Psoas muscle (tissue), 8 donors: Measurements from ENCODE around the gene NTN5. TPM values are rescaled to one million over a fixed set of nuclear protein-coding genes. Genes with fewer than 3 reads are reported as not detected.

Source experiments
- ATAC-seq, 4 donors: fragments of 200-7000 bp; cut with Tn5 transposase; one replicate each; pipeline ENCODE4 v1.9.1; 2020; ENCODE audit warnings: moderate library complexity in 3 of 4, mild to moderate bottlenecking in 2 of 4
- DNase-seq, 2 donors: peaks; one replicate each; pipeline ENCODE4 v3.0.0-alpha.2; 2020
- H3K27ac ChIP-seq: fragments of 200-600 bp; one replicate; pipeline ENCODE4 v1.8.0; 2022
- H3K27me3 ChIP-seq, 3 donors: fragments of 200-600 bp in 1 of 3; one replicate each; pipeline versions ENCODE4 v1.6.1 to v1.8.0; 2013 to 2022; ENCODE audit warnings: low read length in 2 of 3, mild to moderate bottlenecking in 2 of 3, moderate library complexity in 1 of 3; ENCODE audit not compliant: insufficient read depth in 3 of 3
- H3K36me3 ChIP-seq, 2 donors: fragments of 200-600 bp in 1 of 2; one replicate each; pipeline versions ENCODE4 v1.6.1 to v1.8.0; 2013 to 2022; ENCODE audit warnings: low read depth in 1 of 2, mild to moderate bottlenecking in 1 of 2, moderate library complexity in 1 of 2; ENCODE audit not compliant: insufficient read depth in 1 of 2
- H3K4me1 ChIP-seq: fragments of 200-600 bp; one replicate; pipeline ENCODE4 v1.8.0; 2022
- H3K4me3 ChIP-seq: fragments of 200-600 bp; one replicate; pipeline ENCODE4 v1.8.0; 2022; ENCODE audit warnings: mild to moderate bottlenecking
- H3K9me3 ChIP-seq: fragments of 200-600 bp; one replicate; pipeline ENCODE4 v1.8.0; 2022
- WGBS, 3 donors: extraction: QIAGEN DNeasy Blood & Tissue Kit; methylation state at CpG; one replicate each; pipeline versions ENCODE4 v1.1.6 to v1.1.7; 2013; 5-methylcytosine and 5-hydroxymethylcytosine counted together
- intact Hi-C, 2 donors: fragments of 100-400 bp; cut with DNase I; formaldehyde crosslinking; loops; one replicate each; pipeline versions ENCODE4 v1.11.0 to v1.14.2; 2022
- polyA plus RNA-seq, 3 donors: library from polyadenylated mRNA; stranded (reverse); fragments of 200-250 nt; gene quantifications; one replicate each; pipeline ENCODE4 v1.2.3, GENCODE V29; 2013
- total RNA-seq, 4 donors: library from RNA; stranded (reverse); fragmentation: NEBNext Ultra II Directional in 2 of 4; extraction: Animal tissue kit (Norgen Biotek cat#: 25700) in 2 of 4; gene quantifications; one replicate each; pipeline versions ENCODE4 v1.2.1 to v1.2.4, GENCODE V29; 2021 to 2023
- TF ChIP-seq, protein P1 (sequence below): fragments of 200-600 bp; IDR thresholded peaks from one replicate; pipeline ENCODE4 v1.8.0; 2022; ENCODE audit warnings: antibody characterized with exemption
- donor health status: healthy with polysubstance abuse.
- donor health status: DM: no; HTN: no; CAD: no; lungs with moderate emphysema.
- donor health status: Bipolar disorder and iron deficiency.
- donor health status: healthy.
- donor health status: DM: yes; HTN: yes; CAD: no.
- donor health status: DM: no; HTN: no; CAD: no.
- donor health status: DM: no; HTN: no; CAD: no.
- donor health status: DM: yes; HTN: yes; CAD: no.

The NTN5 gene
- total and polyA plus RNA-seq, 7 donors = 0.04 to 0.21 TPM; not detected in 5

DNA sequence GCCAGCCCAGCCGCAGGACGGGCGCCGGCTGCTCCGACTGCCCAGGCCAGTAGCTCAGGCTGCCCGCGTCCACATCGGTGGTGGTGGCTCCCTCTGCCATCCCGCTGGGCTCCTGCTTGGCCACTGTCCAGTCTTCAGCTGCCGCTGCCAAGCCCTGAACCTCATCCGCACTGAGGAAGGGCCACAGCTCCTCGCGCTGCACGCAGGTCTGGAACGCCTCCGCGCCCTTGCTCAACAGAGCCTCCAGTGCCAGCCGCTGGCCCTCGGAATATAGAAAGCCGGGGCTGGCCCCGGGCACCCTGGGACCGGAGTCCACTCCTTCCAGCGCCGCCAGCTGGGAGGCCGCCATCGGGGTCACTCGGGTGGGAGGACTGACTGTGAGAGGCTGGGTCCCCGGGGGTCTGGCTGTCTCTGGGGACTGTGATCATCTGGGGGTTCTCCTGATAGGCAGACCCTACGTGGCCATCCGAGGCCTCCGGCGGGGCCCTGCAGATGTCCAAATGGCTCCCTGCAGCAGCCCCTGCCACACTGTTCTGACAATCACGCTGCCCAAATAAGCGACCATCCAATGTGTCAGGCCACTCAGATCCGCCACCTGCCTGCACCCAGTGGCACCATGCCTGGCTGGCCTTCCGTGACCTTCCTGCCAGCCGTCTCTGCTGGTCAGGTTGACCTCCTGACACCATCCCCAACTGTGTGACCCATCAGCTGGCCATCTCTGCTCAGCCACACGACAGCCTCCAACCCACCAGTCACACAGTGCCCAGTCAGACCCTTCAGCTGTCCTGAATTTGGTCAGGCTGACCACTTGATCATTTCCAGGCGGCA lies 59.6 kb downstream of the NTN5 start:
- peak overlapping the region; percentile 35 for H3K4me3 ChIP-seq
- DNase-seq = peak; percentile 67 to 86
- H3K27me3 ChIP-seq = no peaks in the 10 kb centered on the region
- H3K27ac ChIP-seq = peak overlapping the region; percentile 85
- ATAC-seq = peak; percentile 77 to 83 (median 79)
- H3K4me1 ChIP-seq = peaks cover 32% of the 10 kb centered on the region
- intact Hi-C loops = no loop called here
- H3K9me3 ChIP-seq = no peaks in the 10 kb centered on the region
- TF ChIP-seq, protein P1, sequence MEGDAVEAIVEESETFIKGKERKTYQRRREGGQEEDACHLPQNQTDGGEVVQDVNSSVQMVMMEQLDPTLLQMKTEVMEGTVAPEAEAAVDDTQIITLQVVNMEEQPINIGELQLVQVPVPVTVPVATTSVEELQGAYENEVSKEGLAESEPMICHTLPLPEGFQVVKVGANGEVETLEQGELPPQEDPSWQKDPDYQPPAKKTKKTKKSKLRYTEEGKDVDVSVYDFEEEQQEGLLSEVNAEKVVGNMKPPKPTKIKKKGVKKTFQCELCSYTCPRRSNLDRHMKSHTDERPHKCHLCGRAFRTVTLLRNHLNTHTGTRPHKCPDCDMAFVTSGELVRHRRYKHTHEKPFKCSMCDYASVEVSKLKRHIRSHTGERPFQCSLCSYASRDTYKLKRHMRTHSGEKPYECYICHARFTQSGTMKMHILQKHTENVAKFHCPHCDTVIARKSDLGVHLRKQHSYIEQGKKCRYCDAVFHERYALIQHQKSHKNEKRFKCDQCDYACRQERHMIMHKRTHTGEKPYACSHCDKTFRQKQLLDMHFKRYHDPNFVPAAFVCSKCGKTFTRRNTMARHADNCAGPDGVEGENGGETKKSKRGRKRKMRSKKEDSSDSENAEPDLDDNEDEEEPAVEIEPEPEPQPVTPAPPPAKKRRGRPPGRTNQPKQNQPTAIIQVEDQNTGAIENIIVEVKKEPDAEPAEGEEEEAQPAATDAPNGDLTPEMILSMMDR = no peak
- peaks cover 8 to 32% of the 10 kb centered on the region in 2 donors for H3K36me3 ChIP-seq
- 26 to 31% (median 28%) methylated on average over 38 to 39 of the region's 39 CpGs for WGBS, 3 donors

DNA sequence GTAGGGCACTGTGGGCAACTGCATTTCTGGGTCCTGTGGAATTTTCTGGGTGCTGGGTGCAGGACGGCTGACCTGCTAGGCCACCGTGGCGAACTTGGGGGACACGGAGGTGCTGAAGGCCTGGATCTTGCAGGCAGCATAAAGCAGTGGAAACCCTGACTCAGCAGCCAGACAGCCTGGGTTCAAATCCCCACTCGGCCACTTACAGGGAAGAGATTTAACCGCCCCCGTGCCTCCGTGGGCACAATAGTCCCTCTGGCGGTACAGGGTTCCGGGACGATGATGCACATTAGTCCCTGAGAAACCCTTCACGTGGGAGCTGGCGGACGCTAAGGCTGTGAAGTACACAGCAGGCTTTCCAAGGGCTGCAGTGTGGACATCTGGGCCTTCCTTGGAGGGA lies 60.9 kb downstream of the NTN5 start:
- no peaks in the 10 kb centered on the region for H3K27me3 ChIP-seq
- TF ChIP-seq, protein P1 = no peak
- H3K36me3 ChIP-seq = peaks cover 8 to 23% of the 10 kb centered on the region in 2 donors
- DNase-seq = no peak
- H3K9me3 ChIP-seq = no peaks in the 10 kb centered on the region
- no peak for ATAC-seq
- peaks cover 18% of the 10 kb centered on the region for H3K4me1 ChIP-seq
- no peak overlapping the region for H3K27ac ChIP-seq
- intact Hi-C loops = no loop called here
- 87 to 91% (median 90%) methylated on average over 14 of the region's 14 CpGs for WGBS, 3 donors
- no peak overlapping the region for H3K4me3 ChIP-seq

Other genes starting within 250 kb of the NTN5 start
- gene GRWD1, start 227.0 kb downstream of the NTN5 start, total RNA-seq = 10 to 100 TPM; 24.6 to 46.0 (median 40.3) TPM
- gene GRWD1, start 227.0 kb downstream of the NTN5 start, polyA plus RNA-seq = 10 to 100 TPM; 24.2 to 53.7 (median 42.0) TPM
- 1 to 10 TPM in 3 of 4 donors, under 1 TPM in 1; 0.65 to 2.6 (median 1.3) TPM for gene KCNJ14, start 217.4 kb downstream of the NTN5 start, total RNA-seq
- 1 to 10 TPM in 1 of 3 donors, under 1 TPM in 2; 0.28 to 1.6 (median 0.58) TPM for gene KCNJ14, start 217.4 kb downstream of the NTN5 start, polyA plus RNA-seq
- 10 to 100 TPM; 21.8 to 45.2 (median 29.4) TPM for gene CYTH2, start 203.6 kb downstream of the NTN5 start, total RNA-seq
- 10 to 100 TPM; 36.6 to 41.0 (median 39.5) TPM for gene CYTH2, start 203.6 kb downstream of the NTN5 start, polyA plus RNA-seq
- gene LMTK3, start 161.2 kb downstream of the NTN5 start, total RNA-seq = under 1 TPM in 2 of 4 donors, not detected in 2; 0.06 to 0.14 TPM
- gene LMTK3, start 161.2 kb downstream of the NTN5 start, polyA plus RNA-seq = under 1 TPM; 0.03 to 0.06 (median 0.05) TPM
- not detected for gene SULT2B1, start 120.8 kb downstream of the NTN5 start, total RNA-seq
- gene SULT2B1, start 120.8 kb downstream of the NTN5 start, polyA plus RNA-seq = under 1 TPM in 2 of 3 donors, not detected in 1; 0.06 to 0.23 TPM
- gene SPACA4, start 66.3 kb downstream of the NTN5 start, total RNA-seq = not detected
- not detected for gene SPACA4, start 66.3 kb downstream of the NTN5 start, polyA plus RNA-seq
- not detected for gene FAM83E, start 57.9 kb downstream of the NTN5 start, total RNA-seq
- gene FAM83E, start 57.9 kb downstream of the NTN5 start, polyA plus RNA-seq = under 1 TPM in 2 of 3 donors, not detected in 1; 0.01 to 0.20 TPM
- 100 to 1,000 TPM; 506 to 730 (median 645) TPM for gene RPL18, start 53.8 kb downstream of the NTN5 start, total RNA-seq
- gene RPL18, start 53.8 kb downstream of the NTN5 start, polyA plus RNA-seq = 1,000 to 10,000 TPM; 1,096 to 1,745 (median 1,373) TPM
- 10 to 100 TPM in 2 of 4 donors, 1 to 10 TPM in 2; 4.1 to 12.8 (median 8.8) TPM for gene SPHK2, start 53.5 kb downstream of the NTN5 start, total RNA-seq
- 1 to 10 TPM; 3.3 to 7.4 (median 4.8) TPM for gene SPHK2, start 53.5 kb downstream of the NTN5 start, polyA plus RNA-seq
- 10 to 100 TPM in 1 of 4 donors, 1 to 10 TPM in 3; 3.6 to 14.5 (median 6.5) TPM for gene DBP, start 35.6 kb downstream of the NTN5 start, total RNA-seq
- gene DBP, start 35.6 kb downstream of the NTN5 start, polyA plus RNA-seq = 1 to 10 TPM; 2.8 to 7.0 (median 3.2) TPM
- gene CA11, start 26.8 kb downstream of the NTN5 start, total RNA-seq = 1 to 10 TPM; 4.1 to 8.8 (median 6.4) TPM
- 10 to 100 TPM in 1 of 3 donors, 1 to 10 TPM in 2; 2.3 to 10.6 (median 9.2) TPM for gene CA11, start 26.8 kb downstream of the NTN5 start, polyA plus RNA-seq
- gene FUT2, start 23.0 kb upstream of the NTN5 start, total RNA-seq = not detected
- gene FUT2, start 23.0 kb upstream of the NTN5 start, polyA plus RNA-seq = not detected
- gene MAMSTR, start 46.7 kb upstream of the NTN5 start, total RNA-seq = 10 to 100 TPM in 3 of 4 donors, 1 to 10 TPM in 1; 7.9 to 50.9 (median 32.9) TPM
- gene MAMSTR, start 46.7 kb upstream of the NTN5 start, polyA plus RNA-seq = 10 to 100 TPM in 1 of 3 donors, 1 to 10 TPM in 2; 3.1 to 10.5 (median 8.4) TPM
- gene RASIP1, start 67.6 kb upstream of the NTN5 start, total RNA-seq = 1 to 10 TPM; 6.9 to 9.7 (median 8.0) TPM
- gene RASIP1, start 67.6 kb upstream of the NTN5 start, polyA plus RNA-seq = 1 to 10 TPM; 3.9 to 7.7 (median 4.9) TPM
- gene IZUMO1, start 73.9 kb upstream of the NTN5 start, total RNA-seq = under 1 TPM in 3 of 4 donors, not detected in 1; 0.26 to 0.76 (median 0.36) TPM
- under 1 TPM in 2 of 3 donors, not detected in 1; 0.18 to 0.66 TPM for gene IZUMO1, start 73.9 kb upstream of the NTN5 start, polyA plus RNA-seq
- 1 to 10 TPM; 1.6 to 2.3 (median 2.0) TPM for gene FUT1, start 79.6 kb upstream of the NTN5 start, total RNA-seq
- gene FUT1, start 79.6 kb upstream of the NTN5 start, polyA plus RNA-seq = 1 to 10 TPM; 1.1 to 1.3 (median 1.3) TPM
- 1 to 10 TPM in 2 of 4 donors, not detected in 2; 1.7 to 6.2 TPM for gene FGF21, start 82.5 kb upstream of the NTN5 start, total RNA-seq
- gene FGF21, start 82.5 kb upstream of the NTN5 start, polyA plus RNA-seq = under 1 TPM in 2 of 3 donors, not detected in 1; 0.06 to 0.31 TPM
- gene BCAT2, start 138.0 kb upstream of the NTN5 start, total RNA-seq = 10 to 100 TPM; 24.6 to 48.5 (median 29.9) TPM
- gene BCAT2, start 138.0 kb upstream of the NTN5 start, polyA plus RNA-seq = 10 to 100 TPM; 14.4 to 22.9 (median 20.0) TPM
- 1 to 10 TPM in 1 of 4 donors, under 1 TPM in 3; 0.61 to 1.2 (median 0.80) TPM for gene HSD17B14, start 163.5 kb upstream of the NTN5 start, total RNA-seq
- gene HSD17B14, start 163.5 kb upstream of the NTN5 start, polyA plus RNA-seq = under 1 TPM; 0.15 to 0.66 (median 0.29) TPM
- gene PLEKHA4, start 195.6 kb upstream of the NTN5 start, total RNA-seq = 10 to 100 TPM in 3 of 4 donors, 1 to 10 TPM in 1; 9.4 to 30.0 (median 20.2) TPM
- gene PLEKHA4, start 195.6 kb upstream of the NTN5 start, polyA plus RNA-seq = 10 to 100 TPM; 11.1 to 14.9 (median 12.3) TPM
- gene PPP1R15A, start 199.4 kb upstream of the NTN5 start, total RNA-seq = 10 to 100 TPM; 34.5 to 93.4 (median 41.3) TPM
- 10 to 100 TPM; 61.1 to 86.3 (median 83.7) TPM for gene PPP1R15A, start 199.4 kb upstream of the NTN5 start, polyA plus RNA-seq
- under 1 TPM in 2 of 4 donors, not detected in 2; 0.13 to 0.17 TPM for gene TULP2, start 225.7 kb upstream of the NTN5 start, total RNA-seq
- gene TULP2, start 225.7 kb upstream of the NTN5 start, polyA plus RNA-seq = under 1 TPM in 2 of 3 donors, not detected in 1; 0.06 to 0.07 TPM
- gene NUCB1, start 227.3 kb upstream of the NTN5 start, total RNA-seq = 100 to 1,000 TPM in 2 of 4 donors, 10 to 100 TPM in 2; 86.4 to 143 (median 101) TPM
- 10 to 100 TPM; 49.9 to 97.1 (median 90.7) TPM for gene NUCB1, start 227.3 kb upstream of the NTN5 start, polyA plus RNA-seq